ENCODE measurements around the gene NFAT5.

- no peak for TF ChIP-seq YY1 (IDR thresholded peaks at IDR 0.05; ENCODE audit: insufficient read depth, insufficient read length)
- no peak for TF ChIP-seq ZNF274 (IDR thresholded peaks at IDR 0.05; ENCODE audit: low read depth, low read length)
- no peak for TF ChIP-seq SUZ12 (IDR thresholded peaks at IDR 0.05; ENCODE audit: extremely low read depth, insufficient read depth, insufficient read length)
These were observed 97.1 kb downstream of the NFAT5 start for GRCh38 chr16:69662901-69663300.

Measured in NT2/D1 (cell line).